HuH-7 (cell line): ENCODE measurements around the gene RBPJ.
"Not testable (repeated sequence)": the region's sequence is repeated elsewhere in the genome, so short reads cannot be mapped to it uniquely, and the experiment has no call there.

Experiments used
- DNase-seq: peaks from one replicate; pipeline ENCODE4 v3.0.0; 2011; ENCODE audit warnings: low spot score

The RBPJ gene

DNA sequence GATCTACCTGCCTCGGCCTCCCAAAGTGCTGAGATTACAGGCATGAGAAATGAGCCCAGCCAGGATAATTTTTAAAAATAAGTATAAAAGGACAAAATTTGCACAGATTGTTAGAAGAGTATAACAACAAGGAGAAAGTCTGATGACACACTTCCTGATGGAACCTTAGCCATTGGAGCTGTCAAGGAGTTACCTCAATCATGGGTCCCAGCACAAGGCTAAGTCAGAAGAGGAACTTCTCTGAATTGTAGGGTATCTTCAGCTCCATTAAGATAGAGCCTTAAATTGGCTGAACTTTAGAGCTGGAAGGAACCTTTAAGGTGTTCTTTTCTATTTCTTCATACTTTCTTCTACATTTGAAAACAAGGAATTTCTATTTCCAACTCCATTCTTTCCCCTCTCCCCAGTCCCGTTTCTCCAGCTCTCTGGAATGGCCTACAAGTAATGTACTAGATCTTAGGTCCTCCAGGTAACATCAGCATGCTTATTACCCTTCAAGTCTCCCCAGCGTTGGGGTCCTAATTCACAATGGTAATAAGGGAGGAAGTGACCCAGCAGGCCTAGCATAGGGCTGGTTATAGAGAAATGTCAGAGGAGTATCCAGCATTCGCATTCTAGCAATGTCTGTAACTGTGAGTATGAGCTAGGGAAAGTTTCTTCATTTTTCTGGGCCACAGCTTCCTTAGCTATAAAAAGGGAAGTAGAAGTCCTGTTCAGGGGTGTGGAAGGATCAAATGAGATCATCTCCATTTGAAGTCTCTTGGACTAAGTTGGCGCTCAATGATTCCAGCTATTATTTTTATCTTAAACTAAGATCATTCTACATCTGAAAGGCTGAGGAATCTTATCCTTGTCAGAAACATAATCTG is 18.5 kb upstream of the RBPJ start:
- DNase-seq, result no peak

DNA sequence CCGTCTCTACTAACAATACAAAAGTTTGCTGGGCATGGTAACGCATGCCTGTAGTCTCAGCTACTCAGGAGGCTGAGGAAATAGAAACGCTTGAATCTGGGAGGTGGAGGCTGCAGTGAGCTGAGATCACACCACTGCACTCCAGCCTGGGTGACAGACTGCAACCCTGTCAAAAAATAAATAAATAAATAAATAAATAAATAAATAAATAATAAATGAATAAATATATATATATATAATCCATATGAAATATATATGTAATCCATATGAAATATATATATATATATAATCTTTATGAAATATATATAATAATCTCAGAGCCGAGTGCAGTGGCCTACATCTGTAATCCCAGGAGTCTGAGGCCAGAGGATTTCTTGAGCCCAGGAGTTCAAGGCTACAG is 17.8 kb upstream of the RBPJ start:
- DNase-seq, result no peak

DNA sequence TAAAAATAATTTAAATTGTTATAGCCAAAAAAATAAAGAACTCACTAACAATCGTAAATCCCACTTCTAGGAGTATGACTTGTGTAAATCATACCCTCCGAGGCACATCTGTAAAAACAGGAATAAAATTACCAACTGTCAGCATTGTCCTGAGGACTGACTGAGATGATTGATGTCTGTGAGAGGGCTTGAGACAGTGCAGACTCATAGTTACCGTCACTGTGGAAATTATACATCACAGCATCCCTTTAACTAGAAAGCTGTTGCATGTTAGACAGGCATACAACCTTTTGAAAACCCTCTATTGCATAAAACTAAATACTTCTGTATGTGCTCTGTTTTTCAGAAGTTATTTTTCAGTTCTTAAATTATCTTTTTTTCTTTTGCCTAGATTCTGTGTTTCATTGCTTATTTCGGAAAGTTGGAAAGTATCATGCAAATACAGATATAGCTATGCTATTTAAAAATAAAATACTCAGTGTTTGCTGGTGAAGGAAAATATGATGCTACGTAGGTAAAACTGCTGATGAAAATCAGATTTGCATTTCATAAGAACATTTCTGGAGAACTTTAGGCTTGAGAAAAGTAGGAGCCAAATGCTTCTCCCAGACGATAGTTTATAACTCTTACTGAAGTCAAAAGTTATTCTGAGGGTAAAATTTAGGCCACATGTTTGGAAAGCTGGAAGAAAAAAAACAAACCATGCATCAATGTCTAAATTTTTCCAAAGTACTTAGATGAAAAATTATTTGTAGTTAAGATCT is 13.6 kb upstream of the RBPJ start:
- DNase-seq, result no peak

DNA sequence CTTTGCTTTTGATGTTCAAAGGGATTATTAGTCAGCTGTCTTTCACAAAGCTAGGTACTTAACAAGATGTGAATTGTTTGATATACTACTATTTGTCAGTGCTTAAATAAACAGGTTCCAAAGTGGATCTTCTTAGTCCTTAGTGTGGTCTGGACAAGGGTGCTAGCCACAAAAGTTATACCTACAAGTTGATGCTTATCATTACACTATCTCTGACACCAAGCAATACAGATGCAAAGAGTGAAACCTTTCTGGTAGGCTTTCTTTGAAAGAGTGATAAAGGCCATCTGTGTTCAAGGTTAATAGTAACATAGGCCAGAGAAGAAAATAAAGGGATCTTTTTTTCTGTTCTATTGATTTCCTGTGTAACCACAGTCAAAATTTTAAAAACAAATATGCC is 12.2 kb upstream of the RBPJ start:
- DNase-seq, result no peak

DNA sequence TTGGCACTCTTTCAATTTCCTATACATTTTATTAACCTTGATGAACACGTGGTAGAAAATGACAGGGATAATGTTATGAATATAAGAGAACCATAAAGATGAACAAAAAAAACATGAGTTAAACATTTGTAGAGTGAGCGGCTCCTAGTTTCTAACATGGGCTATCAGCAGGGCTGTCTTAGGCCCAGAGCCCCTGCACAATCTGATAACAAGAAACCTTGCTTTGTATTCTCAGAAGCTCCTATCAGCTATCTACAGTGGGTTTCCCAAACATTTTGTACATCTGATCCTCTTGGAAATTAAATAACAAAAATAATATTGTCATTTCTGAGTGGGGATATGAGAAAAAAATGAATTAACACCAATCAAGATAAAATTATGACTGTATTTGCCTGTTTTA is 10.6 kb upstream of the RBPJ start:
- DNase-seq, result no peak

DNA sequence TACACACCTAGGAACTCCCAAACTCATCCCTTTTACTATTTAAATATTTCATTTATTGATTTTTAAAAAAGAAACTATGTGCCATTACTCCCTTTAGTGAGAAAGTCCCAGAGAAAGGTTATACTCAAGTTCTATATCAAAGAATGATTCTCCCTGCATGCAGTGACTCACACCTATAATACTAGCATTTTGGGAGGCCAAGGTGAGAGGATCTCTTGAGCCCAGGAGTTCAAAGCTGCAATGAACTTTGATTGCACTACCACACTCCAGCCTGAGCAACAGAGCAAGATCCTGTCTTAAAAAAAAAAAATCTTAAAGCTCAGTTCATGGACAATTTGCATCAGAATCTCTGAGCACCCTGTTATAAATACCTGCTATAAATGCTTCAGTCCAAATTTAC is 9.2 kb upstream of the RBPJ start:
- DNase-seq, result no peak

DNA sequence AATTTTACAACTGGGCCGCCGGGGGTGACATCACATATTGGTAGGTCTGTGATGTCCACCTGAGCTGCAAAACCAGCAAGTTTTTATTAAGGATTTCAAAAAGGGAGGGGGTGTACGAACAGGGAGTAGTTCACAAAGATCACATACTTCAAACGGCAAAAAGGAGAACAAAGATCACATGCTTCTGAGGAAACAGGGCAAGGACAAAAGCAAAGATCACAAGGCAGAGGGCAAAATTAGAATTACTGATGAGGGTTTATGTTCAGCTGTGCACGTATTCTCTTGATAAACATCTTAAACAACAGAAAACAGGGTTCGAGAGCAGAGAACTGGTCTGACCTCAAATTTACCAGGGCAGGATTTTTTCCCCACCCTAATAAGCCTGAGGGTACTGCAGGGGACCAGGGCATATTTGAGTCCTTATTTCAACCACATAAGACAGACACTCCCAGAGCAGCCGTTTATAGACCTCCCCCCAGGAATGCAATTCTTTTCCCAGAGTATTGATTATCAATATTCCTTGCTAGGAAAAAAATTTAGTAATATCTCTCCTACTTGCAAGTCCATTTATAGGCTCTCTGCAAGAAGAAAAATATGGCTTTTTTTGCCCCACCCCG is 5.4 kb upstream of the RBPJ start:
- DNase-seq, result not testable (repeated sequence)

DNA sequence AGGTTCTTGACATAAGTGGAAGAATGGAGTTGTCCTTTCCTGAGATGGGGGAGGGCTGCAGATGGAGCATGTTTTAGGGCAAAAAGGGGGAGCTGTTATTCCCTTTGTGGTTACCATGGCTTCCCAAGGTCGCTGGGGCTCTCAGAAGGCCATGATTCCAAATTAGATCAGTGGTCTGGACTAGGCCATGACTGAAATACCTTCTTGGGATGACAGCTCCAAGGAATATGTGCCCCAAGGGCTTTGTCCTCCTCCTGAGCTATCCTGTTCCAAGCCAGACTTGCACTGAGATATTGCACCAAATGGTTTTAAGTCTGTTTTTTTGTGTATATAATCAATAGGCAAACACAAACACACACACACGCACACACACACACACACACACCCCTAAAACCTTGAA is 3.0 kb upstream of the RBPJ start:
- no peak for DNase-seq

DNA sequence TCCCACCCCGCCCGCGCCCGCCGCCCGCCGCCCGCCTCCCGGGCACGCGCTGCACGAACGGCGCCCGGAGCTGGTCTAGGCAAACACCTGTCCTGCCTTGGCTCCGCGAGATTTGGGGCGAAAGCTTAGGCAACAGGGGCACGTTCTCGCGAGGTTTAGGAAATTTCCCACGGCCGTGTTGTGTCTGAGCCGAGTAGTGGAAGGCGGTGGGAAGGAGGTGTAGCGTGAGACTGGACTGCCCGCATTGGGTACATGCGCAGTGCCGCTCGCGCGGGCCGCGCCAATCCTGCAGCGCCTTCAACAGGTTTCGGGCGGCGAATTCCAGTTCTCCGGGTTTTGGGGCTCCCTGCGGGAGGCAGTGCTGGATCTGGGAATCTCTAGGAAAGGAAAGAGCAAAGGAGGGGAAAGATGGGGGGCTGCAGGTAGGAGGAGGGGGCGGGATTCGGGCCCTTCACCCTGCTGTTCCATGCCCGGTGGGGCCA is 1.3 kb upstream of the RBPJ start:
- DNase-seq, result peak; percentile 99

DNA sequence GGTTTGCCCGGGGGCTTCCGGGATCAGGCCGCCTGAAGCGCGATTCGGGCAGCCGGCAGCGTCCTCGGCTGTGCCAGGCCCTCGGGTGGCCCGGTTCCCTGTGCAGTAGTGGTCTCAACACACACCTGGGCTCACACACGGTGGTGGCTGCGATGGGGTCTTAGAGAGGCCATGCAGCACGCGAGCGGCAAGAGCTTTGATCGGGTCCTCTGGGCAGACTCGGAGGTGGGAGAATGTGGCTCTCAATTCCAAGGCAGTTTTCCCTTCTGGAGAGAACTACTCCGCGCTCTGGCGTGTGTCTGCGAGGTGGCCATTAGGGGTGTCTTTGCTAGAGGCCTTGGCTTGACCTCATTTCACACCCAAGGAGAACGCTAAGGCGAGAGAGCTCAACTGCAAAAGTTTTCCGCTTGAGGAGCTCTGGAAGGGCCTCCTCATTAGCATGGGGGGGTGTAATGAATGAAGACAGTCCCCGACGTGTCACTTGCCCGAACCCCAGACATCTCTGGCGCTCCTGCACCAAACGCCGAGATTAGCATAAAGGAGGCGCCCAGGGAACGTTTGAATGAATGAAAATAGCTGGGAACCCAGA is 771 bp upstream of the RBPJ start:
- no peak for DNase-seq

DNA sequence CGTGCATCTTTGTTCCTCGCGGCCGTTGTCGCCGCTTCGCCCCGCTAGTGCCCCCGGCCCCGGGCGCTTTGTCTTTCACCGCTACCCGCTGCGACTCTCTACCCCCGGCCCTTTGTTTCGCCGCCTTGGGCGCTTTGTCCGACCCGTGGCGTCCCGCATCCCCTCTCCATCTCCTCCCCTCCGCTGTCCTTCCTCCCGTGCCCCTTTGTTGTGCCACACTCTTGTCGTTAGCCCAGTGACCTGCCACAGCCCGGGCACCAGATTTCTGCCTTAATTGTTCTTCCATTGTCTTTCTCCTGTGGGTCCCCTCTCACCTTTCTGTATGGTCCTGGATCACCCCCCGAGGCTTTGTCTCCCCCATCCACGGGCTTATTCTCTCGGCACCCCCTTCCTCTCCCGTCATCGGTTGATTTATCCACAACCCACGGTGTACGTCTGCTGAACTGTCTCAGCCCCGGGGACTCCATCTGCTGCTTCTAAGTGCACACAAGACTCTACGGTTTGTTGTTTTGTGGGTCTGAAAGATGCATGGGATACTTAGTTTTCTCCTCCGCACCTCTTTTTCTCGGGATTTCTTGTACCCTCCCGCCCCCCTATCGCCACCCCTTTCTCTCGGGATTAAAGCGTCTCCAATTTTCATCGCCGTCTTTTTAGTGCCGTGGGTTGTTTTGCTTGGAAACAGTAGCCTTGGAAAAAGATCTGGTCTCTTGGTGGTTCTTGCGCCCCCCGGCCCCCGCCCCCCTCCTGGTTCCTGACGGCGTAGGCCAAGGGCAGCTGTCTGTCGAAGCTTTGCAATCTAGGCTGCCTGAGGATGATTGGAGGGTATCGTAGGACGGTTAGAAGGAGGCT is 783 bp downstream of the RBPJ start:
- DNase-seq, result peak; percentile 67

DNA sequence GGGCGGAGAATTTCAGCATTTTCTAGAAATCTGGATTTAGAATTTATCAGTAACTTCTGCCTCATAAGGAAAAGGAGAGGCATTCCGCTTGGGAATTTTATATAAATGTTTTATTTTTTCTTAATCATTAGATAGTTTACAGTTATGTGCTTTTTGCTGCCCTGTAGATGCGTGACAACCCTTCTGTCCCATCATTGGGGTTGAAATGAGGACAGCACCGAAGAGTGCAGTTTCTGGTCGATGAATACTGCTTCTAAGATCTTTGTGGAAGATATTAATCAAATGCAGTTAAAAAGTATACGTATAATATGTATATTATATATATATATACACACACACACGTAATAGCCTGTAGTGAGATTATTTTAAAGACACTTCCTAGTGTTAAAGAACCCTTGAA is 1.5 kb downstream of the RBPJ start:
- DNase-seq, result no peak

DNA sequence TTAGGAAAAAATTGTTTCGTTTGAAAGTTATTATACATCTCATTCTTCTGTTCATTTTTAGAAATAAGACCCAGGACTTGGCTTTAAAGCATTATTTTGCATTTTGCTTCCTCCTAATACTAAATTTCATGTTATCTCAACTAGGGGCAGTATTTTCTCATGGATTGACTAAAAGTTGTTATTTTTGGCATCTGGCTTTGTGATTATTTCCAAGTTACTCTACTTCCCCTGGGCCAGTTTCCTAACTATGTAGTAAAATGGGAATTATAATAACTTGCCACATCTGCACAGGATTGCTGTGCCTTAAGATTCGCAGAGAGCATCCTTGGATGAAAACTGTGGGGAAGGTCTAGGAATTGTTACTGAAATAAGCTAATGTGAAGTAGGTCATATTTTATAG is 3.0 kb downstream of the RBPJ start:
- no peak for DNase-seq

DNA sequence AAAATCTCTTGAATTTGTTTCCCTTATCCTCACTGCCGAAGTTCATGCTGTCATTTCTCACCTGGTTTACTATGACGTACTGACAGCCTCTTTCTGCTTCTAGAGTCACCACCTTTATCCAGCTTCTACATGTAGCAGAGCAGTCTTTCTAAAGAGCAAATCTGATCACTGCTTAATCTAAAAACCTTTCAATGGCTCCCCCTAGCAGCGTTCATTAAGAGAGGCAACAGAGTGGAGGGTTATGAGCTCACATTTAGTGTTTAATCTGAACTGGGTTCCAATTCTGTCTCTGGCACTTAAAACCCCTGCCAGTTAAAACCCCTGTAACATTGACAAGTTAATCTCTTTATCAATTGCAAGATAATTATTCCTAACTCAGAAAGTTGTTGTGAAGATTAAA is 4.4 kb downstream of the RBPJ start:
- peak; percentile 56 for DNase-seq

DNA sequence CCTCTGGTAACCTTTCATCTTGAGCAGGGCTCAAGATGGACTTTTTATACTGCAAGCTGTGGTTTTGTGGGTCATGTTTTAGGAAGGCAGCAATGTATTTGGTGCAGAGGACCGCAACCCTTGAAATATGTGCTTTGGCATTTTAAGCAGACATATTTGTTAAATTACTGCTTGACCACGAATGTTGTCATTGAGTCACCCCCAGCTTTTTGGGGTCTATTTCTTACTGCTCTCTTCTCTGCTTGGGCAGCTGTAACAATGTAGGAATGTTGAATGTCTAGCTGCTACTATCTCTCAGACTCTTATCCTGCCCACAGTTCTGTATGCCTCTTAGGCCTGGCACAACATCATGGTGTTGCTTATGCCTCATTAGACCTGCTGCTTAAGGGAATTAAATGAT is 6.0 kb downstream of the RBPJ start:
- DNase-seq, result no peak

DNA sequence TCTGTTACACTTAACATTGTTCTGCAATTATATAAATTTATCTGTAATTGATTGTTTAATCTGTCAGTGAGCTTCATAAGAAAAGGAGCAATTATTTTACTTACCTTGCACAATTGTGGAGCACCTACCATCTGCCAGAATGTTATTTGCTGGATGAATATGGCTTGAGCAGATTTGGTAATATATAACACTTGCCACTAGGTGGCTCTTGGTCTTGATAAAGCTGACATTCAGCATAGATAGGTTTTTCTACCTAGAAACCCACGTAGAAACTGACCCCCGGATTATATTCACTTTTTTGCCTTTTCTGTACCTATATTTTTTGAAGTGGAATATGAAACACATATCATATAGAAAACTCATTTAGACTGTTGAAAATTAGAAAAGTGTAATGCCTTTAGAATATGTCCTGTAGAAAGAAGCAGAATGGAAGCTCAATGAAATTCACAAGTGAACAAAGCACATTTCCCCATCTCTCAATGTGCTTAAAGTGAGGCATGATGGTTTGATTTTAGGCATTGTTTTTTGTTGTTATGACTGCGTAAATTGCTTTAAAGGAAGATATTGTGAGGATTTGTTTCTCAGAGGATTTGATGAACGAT is 9.5 kb downstream of the RBPJ start:
- DNase-seq, result peak; percentile 61

DNA sequence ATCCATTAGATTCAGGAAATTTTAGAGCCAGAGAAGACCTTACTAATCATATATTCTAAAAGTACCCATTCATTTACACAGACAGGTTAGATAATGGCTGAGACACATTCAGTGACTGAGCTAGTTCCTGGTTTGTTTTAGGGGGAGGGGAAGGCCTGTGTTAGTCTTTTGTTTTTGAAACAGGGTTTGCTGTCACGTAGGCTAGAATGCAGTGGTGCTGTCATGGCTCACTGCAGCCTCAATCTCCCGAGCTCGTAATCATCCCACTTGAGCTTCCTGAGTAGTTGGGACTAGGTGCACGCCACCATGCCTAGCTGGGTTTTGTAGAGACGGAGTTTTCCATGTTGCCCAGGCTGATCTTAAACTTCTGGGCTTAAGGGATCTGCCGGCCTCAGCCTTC is 10.1 kb downstream of the RBPJ start:
- no peak for DNase-seq

DNA sequence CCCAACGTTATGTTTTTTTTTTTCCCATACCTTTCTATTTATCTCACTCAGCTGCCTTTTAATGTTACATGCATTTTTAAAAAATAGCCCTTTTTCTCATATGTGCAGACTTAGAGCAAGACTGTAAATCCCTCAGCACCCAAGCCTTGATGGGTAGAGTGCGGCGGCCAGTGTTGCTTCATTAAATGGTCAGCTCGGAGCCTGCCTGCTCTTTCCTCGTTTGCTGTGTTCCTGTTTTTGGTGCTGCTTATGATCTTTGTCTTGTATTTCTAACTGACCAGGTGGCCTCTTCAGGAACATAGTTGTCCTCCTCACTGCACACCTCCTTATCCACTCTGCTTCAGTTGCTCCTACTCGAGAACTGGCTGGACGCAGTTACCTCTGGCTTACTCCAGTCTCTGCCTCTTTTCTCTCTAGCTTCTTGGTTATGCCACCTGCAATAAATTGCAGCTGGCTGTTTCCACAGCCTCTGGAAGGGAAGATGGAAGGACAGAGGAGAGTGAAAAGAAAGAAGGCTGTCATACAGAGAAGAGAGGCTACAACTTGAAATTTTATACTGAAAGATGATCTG is 10.7 kb downstream of the RBPJ start:
- DNase-seq, result no peak

DNA sequence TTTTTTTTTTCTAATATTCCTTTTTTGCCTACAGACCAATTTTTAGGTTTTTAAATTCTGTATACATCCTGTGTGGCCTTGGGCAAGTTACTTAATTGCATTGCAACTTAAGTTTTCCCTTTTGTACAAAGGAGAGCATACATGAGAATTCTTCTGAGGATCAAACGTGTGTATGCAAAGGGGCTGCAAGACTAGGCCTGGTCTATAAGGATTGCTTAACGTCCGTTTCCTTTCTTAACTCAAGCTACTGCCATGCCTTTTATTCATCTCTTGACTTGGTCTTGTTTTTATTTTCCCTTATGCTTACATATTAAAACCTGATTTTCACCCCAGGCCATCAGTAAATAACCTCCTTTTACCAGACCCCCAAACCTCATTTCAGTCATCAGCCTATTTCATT is 13.6 kb downstream of the RBPJ start:
- DNase-seq, result no peak

DNA sequence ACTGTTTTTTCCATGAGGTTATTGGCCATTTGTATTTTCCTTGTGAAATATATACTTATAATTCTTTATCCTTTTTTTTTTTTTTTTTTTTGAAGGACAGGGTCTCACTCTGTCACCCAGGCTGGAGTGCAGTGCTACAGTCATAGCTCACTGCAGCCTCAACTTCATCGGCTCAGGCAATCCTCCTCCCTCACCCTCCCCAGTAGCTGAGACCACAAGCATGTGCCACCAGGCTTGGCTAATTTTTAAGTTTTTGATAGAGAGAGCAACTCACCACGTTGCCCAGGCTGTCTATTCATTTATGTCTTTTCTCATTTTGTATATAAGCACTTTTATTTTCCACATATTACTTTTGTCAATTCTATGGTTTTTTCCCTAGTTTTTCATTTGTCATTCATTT is 16.8 kb downstream of the RBPJ start:
- no peak for DNase-seq
